Type B pancreatic cell (in vitro differentiated cells): ENCODE measurements around the gene TOP3B. TPM values are rescaled to one million over a fixed set of nuclear protein-coding genes. Genes with fewer than 3 reads are reported as not detected.
"Not testable (repeated sequence)": the region's sequence is repeated elsewhere in the genome, so short reads cannot be mapped to it uniquely, and the experiment has no call there.

Experiments
- DNase-seq: peaks from one replicate; pipeline ENCODE4 v3.0.0; 2021; ENCODE audit warnings: mixed read lengths; ENCODE audit not compliant: unreplicated experiment; ENCODE audit errors: extremely low spot score
- H3K27ac Mint-ChIP-seq: 2 replicates; pipeline ENCODE4 v1.8.0; 2021; ENCODE audit warnings: mild to moderate bottlenecking, mixed read lengths
- H3K27me3 Mint-ChIP-seq: 2 replicates; pipeline ENCODE4 v1.8.0; 2021; ENCODE audit warnings: mixed read lengths
- H3K36me3 Mint-ChIP-seq: 2 replicates; pipeline ENCODE4 v1.8.0; 2021; ENCODE audit warnings: mixed read lengths
- H3K4me1 Mint-ChIP-seq: one replicate; pipeline ENCODE4 v1.8.0; 2021; ENCODE audit warnings: mixed read lengths; ENCODE audit not compliant: unreplicated experiment
- H3K4me3 Mint-ChIP-seq: 2 replicates; pipeline ENCODE4 v1.8.0; 2021; ENCODE audit warnings: mild to moderate bottlenecking, mixed read lengths
- H3K9me3 Mint-ChIP-seq: 2 replicates; pipeline ENCODE4 v1.8.0; 2021; ENCODE audit warnings: mixed read lengths
- CTCF ChIP-seq: fragments of 200-600 bp; sonication (generic); conservative IDR thresholded peaks from 2 replicates; pipeline ENCODE4 v1.5.0; 2021; ENCODE audit warnings: antibody characterized with exemption, mild to moderate bottlenecking
- total RNA-seq: library from RNA; stranded (reverse); gene quantifications from 2 replicates; pipeline ENCODE4 v1.2.1, GENCODE V29; 2021; ENCODE audit warnings: low replicate concordance

The TOP3B gene
- total RNA-seq, 1 donor from 2014 or later, result 66.3 TPM

- peaks cover 4% of the 10 kb centered on the region for H3K36me3 Mint-ChIP-seq
- H3K9me3 Mint-ChIP-seq, result no peaks in the 10 kb centered on the region
- H3K27me3 Mint-ChIP-seq, result no peaks in the 10 kb centered on the region
- no peak for TF ChIP-seq CTCF
- peaks cover 32% of the 10 kb centered on the region for H3K4me1 Mint-ChIP-seq
- DNase-seq, result no peak
- no peak overlapping the region for H3K4me3 Mint-ChIP-seq
- H3K27ac Mint-ChIP-seq, result no peak overlapping the region
These were observed 38.8 kb downstream of the TOP3B start for GRCh38 chr22:21943571-21944448.

- Mint-ChIP-seq H3K27ac (no peak overlapping the region), H3K9me3 (no peaks in the 10 kb centered on the region), H3K4me3 (no peak overlapping the region), H3K36me3 (peaks cover 6% of the 10 kb centered on the region), H3K27me3 (no peaks in the 10 kb centered on the region), H3K4me1 (peaks cover 35% of the 10 kb centered on the region)
- DNase-seq, result no peak
- no peak for TF ChIP-seq CTCF
These were observed 39.9 kb downstream of the TOP3B start for GRCh38 chr22:21942407-21943343.

- no peak for TF ChIP-seq CTCF
- H3K36me3 Mint-ChIP-seq, result peaks cover 8% of the 10 kb centered on the region
- no peaks in the 10 kb centered on the region for H3K9me3 Mint-ChIP-seq
- H3K4me1 Mint-ChIP-seq, result peaks cover 34% of the 10 kb centered on the region
- H3K27ac Mint-ChIP-seq, result no peak overlapping the region
- no peak overlapping the region for H3K4me3 Mint-ChIP-seq
- no peak for DNase-seq
- H3K27me3 Mint-ChIP-seq, result no peaks in the 10 kb centered on the region
These were observed 40.7 kb downstream of the TOP3B start for GRCh38 chr22:21941921-21942320.

- Mint-ChIP-seq H3K27ac (peak overlapping the region; percentile 48), H3K4me3 (no peak overlapping the region), H3K9me3 (no peaks in the 10 kb centered on the region), H3K36me3 (peaks cover 8% of the 10 kb centered on the region), H3K4me1 (peaks cover 35% of the 10 kb centered on the region), H3K27me3 (no peaks in the 10 kb centered on the region)
- TF ChIP-seq CTCF, result no peak
- DNase-seq, result no peak
These were observed 42.1 kb downstream of the TOP3B start for GRCh38 chr22:21940521-21940920.

- not testable (repeated sequence) for H3K9me3 Mint-ChIP-seq, H3K4me3 Mint-ChIP-seq, H3K27me3 Mint-ChIP-seq, DNase-seq, H3K36me3 Mint-ChIP-seq
- Mint-ChIP-seq H3K27ac (peak overlapping the region; percentile 48), H3K4me1 (peaks cover 35% of the 10 kb centered on the region)
These were observed 42.7 kb downstream of the TOP3B start for GRCh38 chr22:21939935-21940334.
